HuH-7 (cell line): Measurements from ENCODE around the gene NCOA4.
"Not testable (repeated sequence)": the region's sequence is repeated elsewhere in the genome, so short reads cannot be mapped to it uniquely, and the experiment has no call there.

Experiments
- DNase-seq: peaks from one replicate; pipeline ENCODE4 v3.0.0; 2011; ENCODE audit warnings: low spot score

Gene NCOA4

DNA sequence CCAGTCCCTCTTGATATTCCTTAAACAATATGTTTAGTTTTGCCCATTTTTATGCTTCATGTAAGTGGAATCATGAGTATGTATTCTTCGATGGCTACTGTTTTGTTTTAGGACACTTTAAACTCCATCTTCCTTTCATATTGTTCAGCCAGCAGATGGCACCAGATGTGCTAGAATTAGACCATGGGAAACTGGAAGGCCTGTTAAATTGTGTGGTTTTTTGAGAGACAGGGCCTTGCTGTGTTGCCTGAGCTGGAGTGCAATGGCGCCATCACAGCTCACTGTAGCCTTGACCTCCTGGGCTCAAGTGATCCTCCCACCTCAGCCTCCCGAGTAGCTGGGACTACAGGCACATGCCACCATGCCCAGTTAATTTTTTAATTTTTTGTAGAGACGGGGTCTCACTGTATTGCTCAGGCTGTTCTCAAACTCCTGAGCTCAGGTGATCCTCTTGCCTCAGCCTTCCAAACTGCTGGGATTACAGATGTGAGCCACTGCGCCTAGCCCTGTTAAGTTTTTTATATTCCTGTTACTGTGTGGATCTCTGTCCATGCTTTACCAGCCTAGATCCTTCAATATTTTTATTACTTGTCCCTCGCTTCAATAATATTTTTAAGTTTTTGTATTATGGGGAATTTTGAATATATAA, 46.8 kb downstream of the NCOA4 start:
- not testable (repeated sequence) for DNase-seq

GRCh38 chr10:45981367-45981766, 49.1 kb downstream of the NCOA4 start:
- DNase-seq: not testable (repeated sequence)

- not testable (repeated sequence) for DNase-seq
These were observed 51.9 kb downstream of the NCOA4 start for GRCh38 chr10:45978554-45978953.

GRCh38 chr10:45974041-45974440, 56.4 kb downstream of the NCOA4 start:
- not testable (repeated sequence) for DNase-seq

GRCh38 chr10:45972813-45973169, 57.6 kb downstream of the NCOA4 start:
- DNase-seq: not testable (repeated sequence)

DNA sequence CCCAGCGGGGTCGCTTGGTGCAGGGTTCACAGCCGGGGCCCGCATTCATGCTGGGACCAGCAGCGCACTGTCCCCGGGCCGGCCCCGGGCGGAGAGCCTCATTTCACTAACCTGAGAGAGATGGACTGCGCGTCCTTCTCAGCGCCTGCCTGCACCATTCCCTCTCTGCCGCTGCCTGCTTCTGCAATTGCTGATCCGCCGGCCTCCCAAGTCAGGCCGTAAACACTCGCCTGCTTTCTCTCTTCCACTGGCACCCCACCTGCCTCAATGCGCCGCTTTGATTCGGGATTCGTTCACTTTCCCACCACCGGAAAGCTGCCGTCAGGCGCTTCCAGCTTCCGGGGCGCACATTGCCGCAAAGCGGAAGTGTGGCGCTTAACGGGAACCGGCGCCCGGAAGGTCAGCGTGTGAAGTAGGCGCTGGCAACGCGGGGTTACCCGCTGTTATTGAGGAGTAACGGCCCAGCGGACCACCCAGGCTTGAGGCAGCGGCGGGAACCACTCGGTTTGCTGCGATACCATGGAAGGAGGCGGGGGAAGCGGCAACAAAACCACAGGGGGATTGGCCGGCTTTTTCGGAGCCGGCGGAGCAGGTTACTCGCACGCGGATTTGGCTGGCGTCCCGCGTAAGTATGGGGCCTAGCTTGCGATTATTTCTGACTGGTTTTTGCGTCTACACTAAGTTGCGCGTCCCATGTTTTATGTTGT, 58.2 kb downstream of the NCOA4 start, which contains the start of gene TIMM23:
TSS of gene TIMM23 (plus strand) at position 384 of the 707 bp plus-strand sequence. CDS start at position 520, 136 bp downstream.
- not testable (repeated sequence) for DNase-seq

DNA sequence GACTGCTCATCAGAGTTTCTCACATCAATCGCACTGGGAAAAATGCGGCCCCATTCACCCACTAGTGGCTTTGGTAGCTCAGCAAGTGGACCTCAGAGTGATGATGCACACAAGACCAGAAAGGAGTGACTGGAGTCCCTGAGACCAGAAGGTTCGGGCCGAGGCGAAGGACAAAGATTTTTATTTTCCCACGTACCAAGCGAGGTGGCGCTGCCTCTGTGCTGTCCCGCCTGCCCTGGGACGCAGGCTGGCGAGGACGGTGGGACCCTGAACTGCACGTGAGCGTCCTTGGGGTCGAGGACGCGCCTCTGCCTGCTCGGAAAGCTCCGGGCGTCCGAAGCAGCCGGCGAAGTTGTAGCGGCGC, 58.7 kb downstream of the NCOA4 start:
- not testable (repeated sequence) for DNase-seq

DNA sequence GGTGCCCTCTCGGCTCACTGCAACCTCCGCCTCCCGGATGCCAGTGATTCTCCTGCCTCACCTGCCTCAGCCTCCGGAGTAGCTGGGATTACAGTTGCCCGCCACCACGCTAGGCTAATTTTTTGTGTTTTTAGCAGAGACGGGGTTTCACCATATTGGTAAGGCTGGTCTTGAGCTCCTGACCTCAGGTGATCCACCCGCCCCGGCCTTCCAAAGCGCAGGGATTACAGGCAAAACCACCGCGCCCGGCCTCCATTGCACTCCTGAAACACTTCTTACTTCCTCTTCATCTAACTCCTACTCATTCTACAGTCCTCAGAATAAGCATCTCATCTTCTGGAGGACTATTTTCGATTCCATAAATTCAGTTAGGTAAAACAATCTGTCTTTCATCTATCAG, 59.4 kb downstream of the NCOA4 start:
- DNase-seq: not testable (repeated sequence)

- not testable (repeated sequence) for DNase-seq
These were observed 67.6 kb downstream of the NCOA4 start for GRCh38 chr10:45962686-45963452.

DNA sequence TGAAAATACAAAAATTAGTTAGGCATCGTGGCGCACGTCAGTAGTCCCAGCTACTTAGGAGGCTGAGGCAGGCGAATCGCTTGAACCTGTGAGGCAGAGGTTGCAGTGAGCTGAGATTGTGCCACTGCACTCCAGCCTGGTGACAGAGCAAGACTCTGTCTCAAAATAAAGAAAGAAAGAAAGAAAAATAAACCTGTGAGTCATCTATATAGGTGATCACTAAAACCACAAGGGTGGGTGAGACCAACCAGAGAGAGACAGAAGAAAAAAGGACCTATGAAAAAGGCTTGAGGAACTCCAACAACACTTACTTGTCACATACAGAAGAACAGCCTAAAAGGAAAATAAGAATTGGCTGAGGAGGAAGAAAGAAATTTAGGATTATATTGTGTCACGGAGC, 72.5 kb downstream of the NCOA4 start:
- not testable (repeated sequence) for DNase-seq

GRCh38 chr10:45956634-45957033, 73.8 kb downstream of the NCOA4 start:
- not testable (repeated sequence) for DNase-seq
